IPS-18c (cell line): ENCODE data around the gene EXD3.

Experiments used
- H3K4me3 ChIP-seq: 2 replicates; pipeline ENCODE4 v1.7.0; 2013; ENCODE audit warnings: low read depth, mild to moderate bottlenecking, low read length, moderate library complexity; ENCODE audit not compliant: insufficient read depth
- H3K9me3 ChIP-seq: one replicate; pipeline ENCODE4 v1.6.1; 2013; ENCODE audit warnings: mild to moderate bottlenecking, low read length, moderate library complexity; ENCODE audit not compliant: control insufficient read depth, insufficient read depth

The EXD3 gene

GRCh38 chr9:137275203-137275587, 147.8 kb downstream of the EXD3 start:
- no peaks in the 10 kb centered on the region for H3K9me3 ChIP-seq
- no peak overlapping the region for H3K4me3 ChIP-seq

GRCh38 chr9:137273611-137274320, 149.2 kb downstream of the EXD3 start:
- H3K9me3 ChIP-seq = no peaks in the 10 kb centered on the region
- no peak overlapping the region for H3K4me3 ChIP-seq

GRCh38 chr9:137273095-137273490, 149.9 kb downstream of the EXD3 start:
- no peaks in the 10 kb centered on the region for H3K9me3 ChIP-seq

GRCh38 chr9:137272241-137273094, 150.5 kb downstream of the EXD3 start:
- no peaks in the 10 kb centered on the region for H3K9me3 ChIP-seq
- no peak overlapping the region for H3K4me3 ChIP-seq

More at GRCh38 chr9:137273095-137273490, 149.9 kb downstream of the EXD3 start:
- H3K4me3 ChIP-seq = no peak overlapping the region

- H3K4me3 ChIP-seq = no peak overlapping the region
- H3K9me3 ChIP-seq = no peaks in the 10 kb centered on the region
These were observed 151.3 kb downstream of the EXD3 start for GRCh38 chr9:137271696-137272076.

- Histone ChIP-seq H3K4me3 (no peak overlapping the region), H3K9me3 (no peaks in the 10 kb centered on the region)
These were observed 151.8 kb downstream of the EXD3 start for GRCh38 chr9:137270929-137271695.

- Histone ChIP-seq H3K9me3 (no peaks in the 10 kb centered on the region), H3K4me3 (no peak overlapping the region)
These were observed 153.7 kb downstream of the EXD3 start for GRCh38 chr9:137269231-137269772.

GRCh38 chr9:137268538-137269201, 154.3 kb downstream of the EXD3 start:
- no peaks in the 10 kb centered on the region for H3K9me3 ChIP-seq
- no peak overlapping the region for H3K4me3 ChIP-seq

- H3K4me3 ChIP-seq = no peak overlapping the region
- no peaks in the 10 kb centered on the region for H3K9me3 ChIP-seq
These were observed 155.0 kb downstream of the EXD3 start for GRCh38 chr9:137267933-137268355.

- no peak overlapping the region for H3K4me3 ChIP-seq
These were observed 156.1 kb downstream of the EXD3 start for GRCh38 chr9:137266585-137267453.

GRCh38 chr9:137266162-137266527, 156.8 kb downstream of the EXD3 start:
- Histone ChIP-seq H3K4me3 (no peak overlapping the region), H3K9me3 (no peaks in the 10 kb centered on the region)

More at GRCh38 chr9:137266585-137267453, 156.1 kb downstream of the EXD3 start:
- no peaks in the 10 kb centered on the region for H3K9me3 ChIP-seq

- no peak overlapping the region for H3K4me3 ChIP-seq
- no peaks in the 10 kb centered on the region for H3K9me3 ChIP-seq
These were observed 157.3 kb downstream of the EXD3 start for GRCh38 chr9:137265496-137266161.

GRCh38 chr9:137264067-137264466, 158.9 kb downstream of the EXD3 start:
- H3K9me3 ChIP-seq = no peaks in the 10 kb centered on the region

GRCh38 chr9:137263506-137263905, 159.5 kb downstream of the EXD3 start:
- Histone ChIP-seq H3K4me3 (no peak overlapping the region), H3K9me3 (no peaks in the 10 kb centered on the region)

More at GRCh38 chr9:137264067-137264466, 158.9 kb downstream of the EXD3 start:
- no peak overlapping the region for H3K4me3 ChIP-seq

- Histone ChIP-seq H3K4me3 (no peak overlapping the region), H3K9me3 (no peaks in the 10 kb centered on the region)
These were observed 160.1 kb downstream of the EXD3 start for GRCh38 chr9:137262909-137263285.
